ENCODE measurements around the gene MRM3.

The MRM3 gene

DNA sequence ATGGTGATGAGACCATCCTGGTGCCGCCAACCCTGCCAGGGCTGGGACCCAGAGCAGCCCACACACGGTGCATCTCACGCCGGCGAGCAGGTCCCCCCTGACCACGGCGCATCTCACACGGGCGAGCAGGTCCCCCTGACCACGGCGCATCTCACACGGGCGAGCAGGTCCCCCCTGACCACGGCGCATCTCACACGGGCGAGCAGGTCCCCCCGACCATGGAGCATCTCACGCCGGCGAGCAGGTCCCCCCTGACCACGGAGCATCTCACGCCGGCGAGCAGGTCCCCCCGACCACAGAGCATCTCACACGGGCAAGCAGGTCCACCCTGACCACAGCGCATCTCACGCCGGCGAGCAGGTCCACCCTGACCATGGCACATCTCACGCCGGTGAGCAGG is 59.2 kb downstream of the MRM3 start:
- no peak for TF ChIP-seq ZFX (IDR thresholded peaks at IDR 0.05)
- TF ChIP-seq, protein P1, sequence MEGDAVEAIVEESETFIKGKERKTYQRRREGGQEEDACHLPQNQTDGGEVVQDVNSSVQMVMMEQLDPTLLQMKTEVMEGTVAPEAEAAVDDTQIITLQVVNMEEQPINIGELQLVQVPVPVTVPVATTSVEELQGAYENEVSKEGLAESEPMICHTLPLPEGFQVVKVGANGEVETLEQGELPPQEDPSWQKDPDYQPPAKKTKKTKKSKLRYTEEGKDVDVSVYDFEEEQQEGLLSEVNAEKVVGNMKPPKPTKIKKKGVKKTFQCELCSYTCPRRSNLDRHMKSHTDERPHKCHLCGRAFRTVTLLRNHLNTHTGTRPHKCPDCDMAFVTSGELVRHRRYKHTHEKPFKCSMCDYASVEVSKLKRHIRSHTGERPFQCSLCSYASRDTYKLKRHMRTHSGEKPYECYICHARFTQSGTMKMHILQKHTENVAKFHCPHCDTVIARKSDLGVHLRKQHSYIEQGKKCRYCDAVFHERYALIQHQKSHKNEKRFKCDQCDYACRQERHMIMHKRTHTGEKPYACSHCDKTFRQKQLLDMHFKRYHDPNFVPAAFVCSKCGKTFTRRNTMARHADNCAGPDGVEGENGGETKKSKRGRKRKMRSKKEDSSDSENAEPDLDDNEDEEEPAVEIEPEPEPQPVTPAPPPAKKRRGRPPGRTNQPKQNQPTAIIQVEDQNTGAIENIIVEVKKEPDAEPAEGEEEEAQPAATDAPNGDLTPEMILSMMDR (conservative IDR thresholded peaks at IDR 0.05): no peak
- no peak overlapping the region for H3K27ac ChIP-seq
